Fibroblast of lung (primary cell): ENCODE data around the gene CFAP119. TPM values are rescaled to one million over a fixed set of nuclear protein-coding genes. Genes with fewer than 3 reads are reported as not detected.
A peak's percentile ranks its signal among the peaks of the same experiment; 100 is the strongest.

Experiments used
- DNase-seq, 2 donors: peaks; one replicate each; pipeline versions ENCODE4 v3.0.0 to v3.0.0-alpha.2; 2010; ENCODE audit warnings: low read depth in 2 of 2
- H2AFZ ChIP-seq: 2 replicates; pipeline ENCODE4 v1.5.1; 2012; ENCODE audit warnings: low read length, control low read depth, inconsistent platforms
- H3K27ac ChIP-seq: 2 replicates; pipeline ENCODE4 v1.5.1; 2011; ENCODE audit warnings: low read length, control low read depth; ENCODE audit not compliant: insufficient read depth
- H3K27me3 ChIP-seq: 2 replicates; pipeline ENCODE4 v1.5.1; 2011; ENCODE audit warnings: mild to moderate bottlenecking, low read length; ENCODE audit not compliant: control insufficient read depth, insufficient read depth
- H3K36me3 ChIP-seq: 2 replicates; pipeline ENCODE4 v1.5.1; 2011; ENCODE audit warnings: low read length; ENCODE audit not compliant: control insufficient read depth, insufficient read depth
- H3K4me1 ChIP-seq: 2 replicates; pipeline ENCODE4 v1.5.1; 2011; ENCODE audit warnings: low read length; ENCODE audit not compliant: control insufficient read depth, insufficient read depth; ENCODE audit errors: extremely low read depth
- H3K4me2 ChIP-seq: 2 replicates; pipeline ENCODE4 v1.5.1; 2011; ENCODE audit warnings: low read length, control low read depth; ENCODE audit not compliant: insufficient read depth; ENCODE audit errors: extremely low read depth
- H3K4me3 ChIP-seq, 4 experiments: fragments of 200-600 bp in 1 of 4; sonication (generic) in 1 of 4; replicated peaks in 1 of 4; 2 replicates each; pipeline ENCODE4 v1.5.1; 2011 to 2016; ENCODE audit warnings: low read length in 4 of 4, low read depth in 3 of 4, mild to moderate bottlenecking in 3 of 4, control low read depth in 2 of 4, inconsistent platforms in 1 of 4, mixed read lengths in 1 of 4; ENCODE audit not compliant: insufficient read depth in 1 of 4; ENCODE audit errors: control extremely low read depth in 1 of 4
- H3K79me2 ChIP-seq: 2 replicates; pipeline ENCODE4 v1.5.1; 2012; ENCODE audit warnings: mild to moderate bottlenecking, low read length, inconsistent platforms; ENCODE audit not compliant: control insufficient read depth, insufficient read depth
- H3K9ac ChIP-seq: 2 replicates; pipeline ENCODE4 v1.5.1; 2011; ENCODE audit warnings: mild to moderate bottlenecking, low read length, control low read depth; ENCODE audit not compliant: insufficient read depth
- H3K9me3 ChIP-seq: 2 replicates; pipeline ENCODE4 v1.5.1; 2012; ENCODE audit warnings: low read depth, low read length; ENCODE audit not compliant: control insufficient read depth, insufficient read depth
- H4K20me1 ChIP-seq: 2 replicates; pipeline ENCODE4 v1.5.1; 2011; ENCODE audit warnings: low read length; ENCODE audit not compliant: control insufficient read depth, insufficient read depth; ENCODE audit errors: extremely low read depth
- CTCF ChIP-seq, 2 donors: IDR thresholded peaks in 1 of 2; conservative IDR thresholded peaks in 1 of 2; 1 replicate in 1 of 2; 2 replicates in 1 of 2; pipeline ENCODE4 v1.5.1; 2011 to 2012; ENCODE audit warnings: low read length in 2 of 2, control low read depth in 1 of 2, inconsistent platforms in 1 of 2, low read depth in 1 of 2, mild to moderate bottlenecking in 1 of 2
- EZH2 ChIP-seq: IDR thresholded peaks from 2 replicates; pipeline ENCODE4 v1.5.1; 2012; ENCODE audit warnings: low read length, control low read depth, mild to moderate bottlenecking; ENCODE audit errors: missing control alignments
- polyA plus RNA-seq, 2 donors: library from polyadenylated mRNA; depleted of rRNA in 1 of 2; stranded (reverse) in 1 of 2; unstranded in 1 of 2; fragments of >200 nt; gene quantifications; 2 replicates each; pipeline ENCODE4 v1.2.1, GENCODE V29; 2011 to 2012; ENCODE audit warnings: missing spikeins in 1 of 2
- total RNA-seq: library from RNA; depleted of rRNA; stranded (reverse); fragments of >200 nt; gene quantifications from 2 replicates; pipeline ENCODE4 v1.2.1, GENCODE V29; 2014

The CFAP119 gene
- total and polyA plus RNA-seq, 2 donors (not counting 1 experiment from before 2014, with no cell fraction given) = 1.3 to 1.5 TPM

GRCh38 chr16:30720694-30721093, 41.2 kb downstream of the CFAP119 start:
- Histone ChIP-seq H2AFZ (no peak overlapping the region), H3K27me3 (no peaks in the 10 kb centered on the region), H3K4me2 (no peak overlapping the region), H4K20me1 (no peaks in the 10 kb centered on the region), H3K4me3 (no peak overlapping the region), H3K4me1 (peaks cover 4% of the 10 kb centered on the region), H3K9me3 (no peaks in the 10 kb centered on the region), H3K9ac (no peak overlapping the region), H3K36me3 (peaks cover 56% of the 10 kb centered on the region), H3K27ac (peak overlapping the region; percentile 28), H3K79me2 (peaks cover 18% of the 10 kb centered on the region)
- TF ChIP-seq EZH2 (no peak), CTCF (conservative IDR thresholded peaks at IDR 0.05 in 1 of 2, IDR thresholded peaks at IDR 0.05 in 1 of 2; ENCODE audit: low read depth in 1 of 2, low read length in 2 of 2) (no peak)
- no peak for DNase-seq

GRCh38 chr16:30720086-30720485, 41.8 kb downstream of the CFAP119 start:
- DNase-seq = no peak
- Histone ChIP-seq H3K9ac (no peak overlapping the region), H3K27me3 (no peaks in the 10 kb centered on the region), H3K9me3 (no peaks in the 10 kb centered on the region), H3K36me3 (peaks cover 52% of the 10 kb centered on the region), H3K79me2 (peaks cover 18% of the 10 kb centered on the region), H3K27ac (no peak overlapping the region), H3K4me3 (no peak overlapping the region), H3K4me2 (no peak overlapping the region), H3K4me1 (peaks cover 4% of the 10 kb centered on the region), H2AFZ (no peak overlapping the region), H4K20me1 (no peaks in the 10 kb centered on the region)
- TF ChIP-seq CTCF (conservative IDR thresholded peaks at IDR 0.05 in 1 of 2, IDR thresholded peaks at IDR 0.05 in 1 of 2; ENCODE audit: low read depth in 1 of 2, low read length in 2 of 2) (no peak), EZH2 (no peak)

- TF ChIP-seq EZH2 (no peak), CTCF (conservative IDR thresholded peaks at IDR 0.05 in 1 of 2, IDR thresholded peaks at IDR 0.05 in 1 of 2; ENCODE audit: low read depth in 1 of 2, low read length in 2 of 2) (no peak)
- DNase-seq = peak in 1 of 2 donors; percentile 40
- H3K4me2 ChIP-seq = no peak overlapping the region
- peaks cover 18% of the 10 kb centered on the region for H3K79me2 ChIP-seq
- no peaks in the 10 kb centered on the region for H3K9me3 ChIP-seq
- peaks cover 45% of the 10 kb centered on the region for H3K36me3 ChIP-seq
- H3K9ac ChIP-seq = no peak overlapping the region
- H3K27me3 ChIP-seq = no peaks in the 10 kb centered on the region
- H3K27ac ChIP-seq = no peak overlapping the region
- peaks cover 3% of the 10 kb centered on the region for H3K4me1 ChIP-seq
- H3K4me3 ChIP-seq = no peak overlapping the region
- no peaks in the 10 kb centered on the region for H4K20me1 ChIP-seq
- H2AFZ ChIP-seq = no peak overlapping the region
Observed at GRCh38 chr16:30715750-30716445, 46.0 kb downstream of the CFAP119 start.
